Activated naive CD4-positive, alpha-beta T cell treated with anti-CD3 and anti-CD28 coated beads for 36 hours (primary cell): ENCODE measurements around the gene MPND. TPM values are rescaled to one million over a fixed set of nuclear protein-coding genes. Genes with fewer than 3 reads are reported as not detected.
A peak's percentile ranks its signal among the peaks of the same experiment; 100 is the strongest.

ENCODE experiments used
- CTCF ChIA-PET: fragments of 350-600 bp; sonication (Branson Sonifier 250); formaldehyde crosslinking; loops from one replicate; lab custom pipeline; 2021; ENCODE audit warnings: antibody characterized with exemption; lab: Charles Lee
- DNase-seq: peaks from one replicate; pipeline ENCODE4 v3.0.0-alpha.2; 2020
- H3K27ac Mint-ChIP-seq: one replicate; pipeline ENCODE4 v1.8.0; 2021; ENCODE audit warnings: mild to moderate bottlenecking, mixed read lengths
- H3K27me3 Mint-ChIP-seq: one replicate; pipeline ENCODE4 v1.8.0; 2021; ENCODE audit warnings: low read depth, mixed read lengths
- H3K36me3 Mint-ChIP-seq: one replicate; pipeline ENCODE4 v1.8.0; 2021; ENCODE audit warnings: low read depth, mixed read lengths
- H3K4me1 Mint-ChIP-seq: one replicate; pipeline ENCODE4 v1.8.0; 2021; ENCODE audit warnings: low read depth, mixed read lengths
- H3K4me3 Mint-ChIP-seq: one replicate; pipeline ENCODE4 v1.8.0; 2021; ENCODE audit warnings: mild to moderate bottlenecking, moderate library complexity, mixed read lengths
- H3K9me3 Mint-ChIP-seq: one replicate; pipeline ENCODE4 v1.8.0; 2021; ENCODE audit warnings: mixed read lengths
- intact Hi-C: fragments of 100-400 bp; cut with micrococcal nuclease; formaldehyde crosslinking; loops from one replicate; pipeline ENCODE4 v1.15.1; 2023
- total RNA-seq, 2 experiments: library from RNA; stranded (reverse); gene quantifications; one replicate each; pipeline ENCODE4 v1.2.3, GENCODE V29; 2021

Gene MPND, protein sequence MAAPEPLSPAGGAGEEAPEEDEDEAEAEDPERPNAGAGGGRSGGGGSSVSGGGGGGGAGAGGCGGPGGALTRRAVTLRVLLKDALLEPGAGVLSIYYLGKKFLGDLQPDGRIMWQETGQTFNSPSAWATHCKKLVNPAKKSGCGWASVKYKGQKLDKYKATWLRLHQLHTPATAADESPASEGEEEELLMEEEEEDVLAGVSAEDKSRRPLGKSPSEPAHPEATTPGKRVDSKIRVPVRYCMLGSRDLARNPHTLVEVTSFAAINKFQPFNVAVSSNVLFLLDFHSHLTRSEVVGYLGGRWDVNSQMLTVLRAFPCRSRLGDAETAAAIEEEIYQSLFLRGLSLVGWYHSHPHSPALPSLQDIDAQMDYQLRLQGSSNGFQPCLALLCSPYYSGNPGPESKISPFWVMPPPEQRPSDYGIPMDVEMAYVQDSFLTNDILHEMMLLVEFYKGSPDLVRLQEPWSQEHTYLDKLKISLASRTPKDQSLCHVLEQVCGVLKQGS
- total RNA-seq, result 10 to 100 TPM; 16.3 to 18.6 TPM

DNA sequence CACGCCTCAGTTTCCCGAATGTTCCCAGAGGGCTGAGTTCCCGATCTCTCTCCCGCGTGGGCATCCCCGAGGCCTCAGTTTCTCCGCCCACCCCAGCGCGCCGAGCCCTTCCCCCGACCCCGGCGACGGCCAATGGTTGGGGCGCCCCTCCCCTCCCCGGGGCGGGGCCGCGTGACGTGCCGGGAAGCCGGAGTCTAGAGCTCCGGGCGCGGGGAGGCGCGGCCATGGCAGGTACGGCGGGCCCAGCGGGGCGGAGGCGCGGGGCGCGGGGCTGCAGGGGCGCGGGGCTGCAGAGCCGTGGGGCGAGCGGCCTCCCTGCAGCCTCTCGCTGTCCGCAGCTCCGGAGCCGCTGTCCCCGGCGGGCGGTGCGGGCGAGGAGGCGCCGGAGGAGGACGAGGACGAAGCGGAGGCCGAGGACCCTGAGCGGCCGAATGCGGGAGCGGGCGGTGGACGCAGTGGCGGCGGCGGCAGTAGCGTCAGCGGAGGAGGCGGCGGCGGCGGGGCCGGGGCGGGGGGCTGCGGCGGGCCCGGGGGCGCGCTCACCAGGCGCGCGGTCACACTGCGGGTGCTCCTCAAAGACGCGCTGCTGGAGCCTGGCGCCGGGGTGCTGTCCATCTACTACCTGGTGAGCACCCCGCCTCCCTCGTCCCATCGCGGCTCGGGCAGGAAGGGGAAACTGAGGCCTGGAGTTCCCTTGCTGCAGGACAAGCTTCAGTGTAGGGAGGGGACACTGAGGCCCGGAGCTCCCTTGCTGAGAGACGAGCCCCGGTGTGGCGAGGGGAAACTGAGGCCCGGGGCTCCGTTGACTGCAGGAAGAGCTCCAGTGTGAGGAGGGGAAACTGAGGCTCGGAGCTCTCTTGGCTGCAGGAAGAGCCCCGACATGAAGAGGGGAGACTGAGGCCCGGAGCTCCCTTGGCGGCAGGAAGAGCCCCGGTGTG is at the start of gene MPND:
Gene MPND, plus strand, starts transcription at position 193 of the 938 bp plus-strand sequence. Its CDS starts 32 bp downstream, at position 225.
- peak; percentile 93 for DNase-seq
- no peaks in the 10 kb centered on the region for H3K9me3 Mint-ChIP-seq
- peaks cover 6% of the 10 kb centered on the region for H3K36me3 Mint-ChIP-seq
- H3K27ac Mint-ChIP-seq, result peak within 1 kb of the TSS; percentile 94
- CTCF ChIA-PET, result interaction anchor here (0.9 to 2.8 kb wide), 12 partner anchors 9 to 111 kb away, joined by 3 to 30 read pairs (median 4); partner anchors contain the start of genes SH3GL1 and YJU2
- intact Hi-C loops, result loop anchor here (1.0 to 5.0 kb wide), 5 partner anchors 57 to 581 kb away; partner anchors contain the start of genes FEM1A, HDGFL2, MRPL54 and SH3GL1
- H3K27me3 Mint-ChIP-seq, result no peaks in the 10 kb centered on the region
- H3K4me1 Mint-ChIP-seq, result peaks cover 20% of the 10 kb centered on the region
- H3K4me3 Mint-ChIP-seq, result peak within 1 kb of the TSS; percentile 94

- no peak overlapping the region for H3K27ac Mint-ChIP-seq
- CTCF ChIA-PET, result interaction anchor here (0.9 kb wide), 1 partner anchor 28 kb away, joined by 3 read pairs; no protein-coding TSS in a partner anchor
- intact Hi-C loops, result no loop called here
- no peak for DNase-seq
- no peaks in the 10 kb centered on the region for H3K9me3 Mint-ChIP-seq
- H3K27me3 Mint-ChIP-seq, result no peaks in the 10 kb centered on the region
- peaks cover 1% of the 10 kb centered on the region for H3K36me3 Mint-ChIP-seq
- peaks cover 10% of the 10 kb centered on the region for H3K4me1 Mint-ChIP-seq
- H3K4me3 Mint-ChIP-seq, result no peak overlapping the region
Measured at GRCh38 chr19:4294389-4294788, 49.0 kb upstream of the MPND start.

GRCh38 chr19:4295972-4296771 is 47.2 kb upstream of the MPND start:
- Mint-ChIP-seq H3K27me3 (no peaks in the 10 kb centered on the region), H3K27ac (no peak overlapping the region), H3K4me3 (no peak overlapping the region), H3K36me3 (peaks cover 1% of the 10 kb centered on the region), H3K4me1 (peaks cover 15% of the 10 kb centered on the region), H3K9me3 (no peaks in the 10 kb centered on the region)
- CTCF ChIA-PET, result interaction anchor here (0.9 kb wide), 1 partner anchor 30 kb away, joined by 3 read pairs; no protein-coding TSS in a partner anchor
- DNase-seq, result no peak
- intact Hi-C loops, result no loop called here

DNA sequence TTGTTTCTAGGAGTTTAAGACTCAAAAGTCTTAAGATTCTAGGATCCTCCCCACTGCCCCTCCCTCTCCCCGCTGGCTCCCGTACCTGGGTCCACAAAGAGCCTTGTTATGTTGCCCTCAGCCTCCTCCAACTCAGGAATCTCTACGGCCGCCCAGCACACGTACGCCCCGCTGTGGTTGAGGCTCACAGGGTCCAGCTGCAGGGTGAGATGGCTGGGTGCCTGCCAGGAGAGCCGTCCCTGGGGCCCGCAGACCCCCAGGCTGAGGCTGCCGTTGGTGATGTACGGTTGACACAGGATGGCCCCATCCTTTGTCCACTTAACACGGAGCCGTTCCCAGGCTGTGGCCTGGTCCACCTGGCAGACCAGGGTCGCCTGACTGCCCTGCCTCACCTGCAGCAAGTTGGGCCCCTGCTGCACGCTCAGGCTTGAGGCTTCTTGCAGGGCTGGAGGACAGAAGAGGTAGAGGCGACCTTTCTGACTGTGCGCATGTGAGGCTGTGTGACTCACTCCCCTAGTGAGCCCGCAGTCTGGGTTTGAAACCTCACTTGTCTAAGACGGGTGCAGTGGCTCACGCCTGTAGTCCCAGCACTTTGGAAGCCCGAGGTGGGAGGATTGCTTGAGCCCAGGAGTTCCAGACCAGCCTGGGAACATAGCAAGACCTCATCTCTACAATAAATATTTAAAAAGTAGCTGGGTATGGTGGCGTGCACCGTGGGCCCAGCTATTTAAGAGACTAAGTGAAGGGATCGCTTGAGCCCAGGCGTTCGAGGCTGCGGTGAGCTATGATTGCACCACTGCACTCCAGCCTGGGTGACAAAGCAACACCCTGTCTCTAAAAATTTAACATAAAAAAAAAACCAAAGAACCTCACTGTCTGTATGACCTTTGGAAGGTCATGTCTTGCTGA is 45.2 kb upstream of the MPND start:
- DNase-seq, result peak; percentile 68
- H3K9me3 Mint-ChIP-seq, result no peaks in the 10 kb centered on the region
- H3K27me3 Mint-ChIP-seq, result no peaks in the 10 kb centered on the region
- peaks cover 30% of the 10 kb centered on the region for H3K4me1 Mint-ChIP-seq
- CTCF ChIA-PET, result interaction anchor here (0.6 to 0.7 kb wide), 3 partner anchors 19 to 170 kb away, joined by 3 to 4 read pairs (median 3); no protein-coding TSS in a partner anchor
- H3K27ac Mint-ChIP-seq, result no peak overlapping the region
- H3K4me3 Mint-ChIP-seq, result no peak overlapping the region
- H3K36me3 Mint-ChIP-seq, result peaks cover 1% of the 10 kb centered on the region
- intact Hi-C loops, result no loop called here

DNA sequence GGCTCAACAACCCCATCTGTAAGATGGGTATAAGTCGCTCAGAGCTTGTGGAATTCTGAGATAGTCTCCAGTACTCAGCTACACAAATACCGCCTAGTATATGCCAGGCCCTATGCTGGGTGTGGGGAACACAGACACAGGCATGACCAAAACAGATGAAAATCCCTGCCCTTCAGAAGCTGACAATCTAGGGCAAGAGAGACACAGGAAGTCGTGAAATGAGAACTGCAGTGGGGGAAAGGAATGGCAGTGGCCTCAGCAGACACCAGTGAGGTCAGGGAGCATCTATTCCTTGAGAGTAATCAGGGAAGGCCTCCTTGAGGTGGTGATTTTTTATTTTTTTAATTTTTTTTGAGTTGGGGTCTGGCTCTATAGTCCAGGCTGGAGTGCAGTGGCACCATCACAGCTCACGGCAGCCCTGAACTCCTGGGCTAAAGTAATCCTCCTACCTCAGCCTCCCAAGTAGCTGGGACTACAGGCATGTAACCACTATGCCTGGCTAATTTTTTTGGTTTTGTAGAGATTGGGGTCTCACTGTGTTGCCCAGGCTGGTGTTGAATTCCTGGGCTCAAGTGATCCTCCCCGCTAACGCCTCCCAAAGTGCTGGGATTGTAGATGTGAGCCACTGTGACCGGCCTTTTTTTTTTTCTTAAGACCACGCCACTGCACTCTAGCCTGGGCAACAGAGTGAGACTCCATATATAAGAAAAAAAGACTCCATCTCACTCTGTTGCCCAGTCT is 44.4 kb upstream of the MPND start:
- peaks cover 37% of the 10 kb centered on the region for H3K4me1 Mint-ChIP-seq
- H3K9me3 Mint-ChIP-seq, result no peaks in the 10 kb centered on the region
- H3K4me3 Mint-ChIP-seq, result no peak overlapping the region
- DNase-seq, result peak; percentile 31
- H3K27ac Mint-ChIP-seq, result no peak overlapping the region
- CTCF ChIA-PET, result interaction anchor here (0.6 to 0.7 kb wide), 3 partner anchors 18 to 169 kb away, joined by 3 to 4 read pairs (median 3); no protein-coding TSS in a partner anchor
- H3K36me3 Mint-ChIP-seq, result peaks cover 1% of the 10 kb centered on the region
- H3K27me3 Mint-ChIP-seq, result no peaks in the 10 kb centered on the region
- intact Hi-C loops, result no loop called here

- intact Hi-C loops, result loop anchor here (5.0 kb wide), 2 partner anchors 33 to 422 kb away; partner anchors contain the start of gene DPP9
- DNase-seq, result no peak
- Mint-ChIP-seq H3K4me3 (peak overlapping the region; percentile 19), H3K9me3 (no peaks in the 10 kb centered on the region), H3K4me1 (peaks cover 43% of the 10 kb centered on the region), H3K36me3 (peaks cover 1% of the 10 kb centered on the region), H3K27me3 (no peaks in the 10 kb centered on the region), H3K27ac (peak overlapping the region; percentile 74)
- CTCF ChIA-PET, result no interaction called here
Measured at GRCh38 chr19:4300589-4300988, 42.8 kb upstream of the MPND start.

DNA sequence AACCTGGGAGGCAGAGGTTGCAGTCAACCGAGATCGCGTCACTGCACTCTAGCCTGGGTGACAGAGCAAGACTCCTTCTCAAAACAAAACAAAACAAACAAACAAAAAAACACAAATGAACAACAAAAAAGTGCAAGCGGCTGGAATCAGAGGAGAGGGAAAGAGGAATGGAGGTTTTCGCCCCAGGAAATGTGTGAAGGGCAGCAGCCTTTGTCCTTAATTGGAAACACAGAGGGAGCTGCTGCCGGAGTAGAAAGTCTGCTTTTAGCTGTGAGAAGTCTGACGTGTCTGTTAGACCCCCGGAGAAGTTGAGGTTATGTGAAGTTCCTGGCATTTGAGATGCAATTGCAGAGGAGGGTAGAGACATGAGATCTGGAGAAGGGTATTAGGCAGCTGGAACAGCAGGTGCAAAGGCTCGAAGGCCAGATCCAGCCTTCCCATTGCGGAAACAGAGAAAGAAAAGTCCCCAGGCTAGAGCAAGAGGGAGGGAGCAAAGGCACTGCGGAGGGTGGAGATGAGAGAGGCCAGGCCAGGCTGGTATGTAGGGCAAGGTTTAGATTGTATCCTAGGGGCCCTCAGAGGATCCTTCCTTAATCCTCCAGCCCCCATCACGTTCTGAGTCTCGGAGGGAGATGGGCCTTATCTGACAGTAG is 41.6 kb upstream of the MPND start:
- Mint-ChIP-seq H3K9me3 (no peaks in the 10 kb centered on the region), H3K27ac (peak overlapping the region; percentile 84), H3K27me3 (no peaks in the 10 kb centered on the region), H3K4me3 (peak overlapping the region; percentile 78), H3K36me3 (peaks cover 1% of the 10 kb centered on the region), H3K4me1 (peaks cover 43% of the 10 kb centered on the region)
- CTCF ChIA-PET, result interaction anchor here (0.6 to 2.1 kb wide), 4 partner anchors 35 to 68 kb away, joined by 3 to 8 read pairs (median 5); no protein-coding TSS in a partner anchor
- DNase-seq, result peak; percentile 48
- intact Hi-C loops, result loop anchor here (1.0 to 5.0 kb wide), 6 partner anchors 27 to 421 kb away; partner anchors contain the start of genes DPP9 and YJU2

DNA sequence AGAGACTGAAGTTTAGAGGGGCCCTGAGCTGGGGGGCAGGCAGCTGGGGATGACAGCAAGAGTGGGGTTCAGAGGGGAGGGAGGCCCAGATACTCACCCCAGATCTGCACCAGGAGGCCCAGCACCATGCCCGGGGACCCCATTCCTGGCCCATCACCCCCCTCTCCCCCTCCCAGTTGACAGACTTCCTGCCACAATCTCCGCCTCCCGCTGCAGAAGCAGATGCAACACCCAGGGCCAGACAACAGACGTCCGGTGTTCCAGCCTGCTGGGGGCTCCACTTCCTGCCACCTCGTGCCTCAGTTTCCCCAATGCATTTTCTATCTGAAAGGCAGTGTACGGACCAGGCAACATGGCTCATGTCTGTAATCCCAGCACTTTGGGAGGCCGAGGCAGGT is 41.1 kb upstream of the MPND start, which contains the start of gene TMIGD2:
Gene TMIGD2, minus strand, starts transcription at position 147 of the 398 bp plus-strand sequence. Its CDS starts 4 bp downstream, at position 143.
- CTCF ChIA-PET, result interaction anchor here (1.0 to 2.1 kb wide), 5 partner anchors 35 to 315 kb away, joined by 4 to 8 read pairs (median 4); no protein-coding TSS in a partner anchor
- Mint-ChIP-seq H3K36me3 (peaks cover 1% of the 10 kb centered on the region), H3K4me1 (peaks cover 43% of the 10 kb centered on the region), H3K9me3 (no peaks in the 10 kb centered on the region), H3K27me3 (no peaks in the 10 kb centered on the region), H3K4me3 (peak within 1 kb of the TSS; percentile 78), H3K27ac (peak within 1 kb of the TSS; percentile 84)
- peak; percentile 63 for DNase-seq
- intact Hi-C loops, result loop anchor here (1.0 to 5.0 kb wide), 6 partner anchors 27 to 420 kb away; partner anchors contain the start of genes DPP9 and YJU2

DNA sequence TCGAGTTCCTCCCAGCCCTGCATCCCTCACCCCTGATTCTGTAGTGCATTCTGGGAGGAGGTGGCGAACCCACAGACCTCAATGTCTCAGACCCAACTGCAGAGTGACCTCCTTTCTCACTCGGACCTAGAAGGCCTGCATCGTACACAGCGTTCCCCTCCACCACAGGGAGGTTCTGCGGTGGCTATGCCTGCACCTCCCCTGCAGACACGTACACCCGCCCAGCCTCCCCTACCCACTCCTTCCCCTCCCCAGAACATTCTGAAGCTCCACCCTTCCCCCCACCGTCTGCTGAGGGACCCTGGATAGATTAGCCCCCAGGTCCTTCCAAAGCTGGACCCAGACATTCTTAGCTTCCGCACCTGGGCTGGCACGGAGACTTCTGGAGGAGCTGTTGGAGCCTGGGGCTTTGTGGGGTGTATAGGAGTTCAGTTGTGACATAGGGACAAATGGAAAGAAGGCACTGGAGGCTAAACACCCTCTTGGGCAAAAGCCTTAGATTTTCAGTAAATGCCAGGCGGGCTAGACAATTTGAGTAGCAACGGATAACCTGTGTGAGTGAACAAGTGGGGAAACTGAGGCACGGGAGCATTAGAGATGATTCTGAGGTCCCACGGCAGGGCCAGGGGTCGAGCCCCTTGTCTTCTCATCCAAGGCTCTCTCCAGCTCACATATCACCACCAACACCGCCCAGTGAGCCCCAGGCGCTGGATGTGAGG is 39.4 kb upstream of the MPND start:
- peak overlapping the region; percentile 68 for H3K4me3 Mint-ChIP-seq
- intact Hi-C loops, result loop anchor here (2.0 to 5.0 kb wide), 4 partner anchors 25 to 418 kb away; partner anchors contain the start of gene DPP9
- CTCF ChIA-PET, result no interaction called here
- H3K27ac Mint-ChIP-seq, result peak overlapping the region; percentile 84
- peaks cover 34% of the 10 kb centered on the region for H3K4me1 Mint-ChIP-seq
- peak; percentile 24 for DNase-seq
- H3K27me3 Mint-ChIP-seq, result no peaks in the 10 kb centered on the region
- H3K36me3 Mint-ChIP-seq, result peaks cover 1% of the 10 kb centered on the region
- no peaks in the 10 kb centered on the region for H3K9me3 Mint-ChIP-seq
